Upper lobe of left lung (tissue), 4 donors: ENCODE data around the gene ELL2.

ENCODE experiments used
- CTCF ChIP-seq, 6 experiments: fragments of 450-650 bp in 4 of 6; fragments of 200-600 bp in 2 of 6; sonication (generic) in 2 of 6; IDR thresholded peaks; one replicate each; pipeline ENCODE4 v1.5.1; 2016 to 2019; ENCODE audit warnings: antibody characterized with exemption in 6 of 6
- EP300 ChIP-seq, 4 donors: sonication (generic); formaldehyde crosslinking; IDR thresholded peaks; one replicate each; pipeline ENCODE4 v1.5.1; 2017; ENCODE audit warnings: antibody characterized with exemption in 4 of 4, control low read depth in 2 of 4
- POLR2A ChIP-seq, 4 donors: fragments of 450-650 bp; IDR thresholded peaks; one replicate each; pipeline ENCODE4 v1.5.1; 2016 to 2017; ENCODE audit warnings: antibody characterized with exemption in 4 of 4, mild to moderate bottlenecking in 2 of 4
- POLR2AphosphoS5 ChIP-seq, 2 donors: sonication (generic); formaldehyde crosslinking; IDR thresholded peaks; one replicate each; pipeline ENCODE4 v1.5.1; 2017; ENCODE audit warnings: antibody characterized with exemption in 2 of 2

- TF ChIP-seq CTCF (IDR thresholded peaks at IDR 0.05) (no peak), POLR2A (IDR thresholded peaks at IDR 0.05) (no peak), POLR2AphosphoS5 (IDR thresholded peaks at IDR 0.05) (no peak), EP300 (IDR thresholded peaks at IDR 0.05) (no peak)
These were observed 99.6 kb downstream of the ELL2 start for GRCh38 chr5:95861864-95862561.
